Breast epithelium (tissue), 3 donors: ENCODE results near the gene KMT5C.

Experiments used
- POLR2AphosphoS5 ChIP-seq, 3 donors: sonication (generic); formaldehyde crosslinking; IDR thresholded peaks; one replicate each; pipeline ENCODE4 v1.6.1; 2017; ENCODE audit warnings: antibody characterized with exemption in 3 of 3
- TF ChIP-seq, protein P1 (sequence below), 3 donors: fragments of 450-650 bp; IDR thresholded peaks; one replicate each; pipeline ENCODE4 v1.5.1; 2016 to 2017; ENCODE audit warnings: antibody characterized with exemption in 3 of 3, mild to moderate bottlenecking in 3 of 3, moderate library complexity in 3 of 3

DNA sequence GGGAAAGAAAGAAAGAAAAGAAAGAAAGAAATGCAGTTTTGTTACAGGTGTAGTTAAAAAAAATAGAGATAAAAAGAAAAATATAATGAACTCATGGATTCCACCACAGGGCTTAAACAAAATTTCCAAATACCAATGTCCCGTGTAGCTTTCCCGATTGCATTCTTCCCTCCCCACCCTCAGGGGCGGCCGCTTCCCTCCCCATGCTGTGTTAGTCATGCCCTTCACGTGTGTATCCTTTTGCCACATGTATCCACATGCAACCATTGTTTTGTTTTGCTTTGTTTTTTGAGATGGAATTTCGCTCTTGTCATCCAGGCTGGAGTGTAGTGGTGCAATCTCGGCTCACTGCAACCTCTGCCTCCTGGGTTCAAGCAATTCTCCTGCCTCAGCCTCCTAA lies 3.6 kb upstream of the KMT5C start:
- TF ChIP-seq, protein P1, sequence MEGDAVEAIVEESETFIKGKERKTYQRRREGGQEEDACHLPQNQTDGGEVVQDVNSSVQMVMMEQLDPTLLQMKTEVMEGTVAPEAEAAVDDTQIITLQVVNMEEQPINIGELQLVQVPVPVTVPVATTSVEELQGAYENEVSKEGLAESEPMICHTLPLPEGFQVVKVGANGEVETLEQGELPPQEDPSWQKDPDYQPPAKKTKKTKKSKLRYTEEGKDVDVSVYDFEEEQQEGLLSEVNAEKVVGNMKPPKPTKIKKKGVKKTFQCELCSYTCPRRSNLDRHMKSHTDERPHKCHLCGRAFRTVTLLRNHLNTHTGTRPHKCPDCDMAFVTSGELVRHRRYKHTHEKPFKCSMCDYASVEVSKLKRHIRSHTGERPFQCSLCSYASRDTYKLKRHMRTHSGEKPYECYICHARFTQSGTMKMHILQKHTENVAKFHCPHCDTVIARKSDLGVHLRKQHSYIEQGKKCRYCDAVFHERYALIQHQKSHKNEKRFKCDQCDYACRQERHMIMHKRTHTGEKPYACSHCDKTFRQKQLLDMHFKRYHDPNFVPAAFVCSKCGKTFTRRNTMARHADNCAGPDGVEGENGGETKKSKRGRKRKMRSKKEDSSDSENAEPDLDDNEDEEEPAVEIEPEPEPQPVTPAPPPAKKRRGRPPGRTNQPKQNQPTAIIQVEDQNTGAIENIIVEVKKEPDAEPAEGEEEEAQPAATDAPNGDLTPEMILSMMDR (IDR thresholded peaks at IDR 0.05) = no peak
- no peak for TF ChIP-seq POLR2AphosphoS5 (IDR thresholded peaks at IDR 0.05)
